NB4 (cell line): ENCODE measurements around the gene CORIN.

Experiments
- DNase-seq: peaks from one replicate; pipeline ENCODE4 v3.0.0; 2010; ENCODE audit warnings: low read depth
- H3K4me3 ChIP-seq: one replicate; pipeline ENCODE4 v1.5.1; 2011; ENCODE audit warnings: mild to moderate bottlenecking, low read depth, low read length, moderate library complexity
- MYC ChIP-seq: IDR thresholded peaks from 2 replicates; pipeline ENCODE4 v1.6.1; 2011; ENCODE audit warnings: low read depth, low read length
- POLR2A ChIP-seq: IDR thresholded peaks from 2 replicates; pipeline ENCODE4 v1.6.1; 2011; ENCODE audit warnings: mild to moderate bottlenecking; ENCODE audit not compliant: insufficient read length; ENCODE audit errors: extremely low read depth
- TF ChIP-seq, protein P1 (sequence below): IDR thresholded peaks from one replicate; pipeline ENCODE4 v1.5.1; 2012; ENCODE audit warnings: low read depth, low read length
- TF ChIP-seq, protein P2 (sequence below): IDR thresholded peaks from 2 replicates; pipeline ENCODE4 v1.6.1; 2011; ENCODE audit warnings: low read depth, low read length

The CORIN gene

GRCh38 chr4:47747846-47748494 is 89.9 kb downstream of the CORIN start:
- no peak for DNase-seq
- no peak overlapping the region for H3K4me3 ChIP-seq

GRCh38 chr4:47747211-47747610 is 90.7 kb downstream of the CORIN start:
- TF ChIP-seq POLR2A (no peak), MYC (no peak)
- TF ChIP-seq, protein P1, sequence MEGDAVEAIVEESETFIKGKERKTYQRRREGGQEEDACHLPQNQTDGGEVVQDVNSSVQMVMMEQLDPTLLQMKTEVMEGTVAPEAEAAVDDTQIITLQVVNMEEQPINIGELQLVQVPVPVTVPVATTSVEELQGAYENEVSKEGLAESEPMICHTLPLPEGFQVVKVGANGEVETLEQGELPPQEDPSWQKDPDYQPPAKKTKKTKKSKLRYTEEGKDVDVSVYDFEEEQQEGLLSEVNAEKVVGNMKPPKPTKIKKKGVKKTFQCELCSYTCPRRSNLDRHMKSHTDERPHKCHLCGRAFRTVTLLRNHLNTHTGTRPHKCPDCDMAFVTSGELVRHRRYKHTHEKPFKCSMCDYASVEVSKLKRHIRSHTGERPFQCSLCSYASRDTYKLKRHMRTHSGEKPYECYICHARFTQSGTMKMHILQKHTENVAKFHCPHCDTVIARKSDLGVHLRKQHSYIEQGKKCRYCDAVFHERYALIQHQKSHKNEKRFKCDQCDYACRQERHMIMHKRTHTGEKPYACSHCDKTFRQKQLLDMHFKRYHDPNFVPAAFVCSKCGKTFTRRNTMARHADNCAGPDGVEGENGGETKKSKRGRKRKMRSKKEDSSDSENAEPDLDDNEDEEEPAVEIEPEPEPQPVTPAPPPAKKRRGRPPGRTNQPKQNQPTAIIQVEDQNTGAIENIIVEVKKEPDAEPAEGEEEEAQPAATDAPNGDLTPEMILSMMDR = no peak
- TF ChIP-seq, protein P2, sequence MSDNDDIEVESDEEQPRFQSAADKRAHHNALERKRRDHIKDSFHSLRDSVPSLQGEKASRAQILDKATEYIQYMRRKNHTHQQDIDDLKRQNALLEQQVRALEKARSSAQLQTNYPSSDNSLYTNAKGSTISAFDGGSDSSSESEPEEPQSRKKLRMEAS = no peak
- DNase-seq = no peak
- no peak overlapping the region for H3K4me3 ChIP-seq

More at GRCh38 chr4:47747846-47748494, 89.9 kb downstream of the CORIN start:
- TF ChIP-seq MYC = no peak
- TF ChIP-seq, protein P1 = no peak
- TF ChIP-seq, protein P2 = no peak
- no peak for TF ChIP-seq POLR2A

DNA sequence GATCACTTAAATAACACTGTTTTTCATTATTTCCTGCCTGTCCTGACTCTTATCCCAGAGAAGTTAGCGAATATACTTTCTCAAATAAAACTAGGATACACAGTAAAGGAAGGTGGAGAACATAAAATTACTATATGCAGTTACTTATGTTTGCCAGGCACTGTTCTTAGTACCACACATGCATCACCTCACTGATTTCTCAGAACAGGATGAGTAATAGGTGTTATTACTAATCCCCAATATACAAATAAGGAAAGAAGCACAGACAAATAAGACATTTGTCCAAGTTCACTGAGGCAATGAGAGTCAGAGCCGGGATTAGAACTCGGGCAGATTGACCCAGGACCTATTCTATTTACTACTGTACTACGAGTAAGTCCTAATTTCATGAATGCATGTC is 91.7 kb downstream of the CORIN start:
- no peak for DNase-seq
- no peak overlapping the region for H3K4me3 ChIP-seq
- TF ChIP-seq MYC (no peak), POLR2A (no peak)
- TF ChIP-seq, protein P2 = no peak
- TF ChIP-seq, protein P1 = no peak

DNA sequence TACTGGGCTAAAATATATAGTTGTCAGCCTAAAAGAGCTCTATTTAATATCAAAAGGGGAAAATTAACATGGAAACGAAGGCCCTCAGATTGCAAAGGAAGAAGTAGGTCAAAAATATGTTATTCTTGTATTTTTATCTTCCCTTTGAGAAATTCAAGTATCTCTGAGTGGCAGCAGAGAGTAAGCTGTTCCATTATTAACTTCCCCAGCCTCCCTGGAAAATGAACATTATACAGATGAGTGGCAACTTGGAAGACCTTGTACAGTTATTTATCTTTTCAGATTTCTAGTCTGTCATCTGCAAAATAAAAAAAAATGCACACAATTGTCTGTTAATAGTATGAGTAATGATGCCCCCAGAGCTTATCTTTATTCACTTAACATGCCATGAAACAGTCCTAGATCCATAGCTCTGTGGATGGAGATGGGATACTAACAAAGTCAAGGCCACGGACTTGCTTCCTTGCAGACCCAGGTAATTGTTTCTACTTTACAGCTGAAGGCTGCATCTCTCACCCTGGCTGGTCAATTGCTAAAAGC is 93.0 kb downstream of the CORIN start:
- TF ChIP-seq, protein P2 = no peak
- TF ChIP-seq POLR2A (no peak), MYC (no peak)
- TF ChIP-seq, protein P1 = no peak
- no peak overlapping the region for H3K4me3 ChIP-seq
- no peak for DNase-seq

DNA sequence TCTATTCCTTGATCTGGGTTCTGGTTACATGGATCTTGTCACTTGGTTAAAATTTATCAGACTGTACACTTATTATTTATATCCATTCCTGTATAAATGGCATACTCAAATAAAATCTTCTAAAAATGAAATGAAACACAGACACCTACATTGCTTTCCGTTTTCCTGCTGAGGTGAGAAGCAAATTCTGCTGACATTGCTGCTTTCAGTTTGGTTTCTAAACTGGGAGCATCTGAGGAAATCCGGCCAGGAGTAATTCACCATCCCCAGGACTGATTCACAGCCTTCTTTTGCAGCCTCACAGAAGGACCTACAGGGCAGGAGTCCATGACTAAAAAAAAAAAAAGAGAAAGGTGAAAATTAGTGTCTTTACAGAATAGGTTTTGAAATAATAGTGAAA is 93.6 kb downstream of the CORIN start:
- H3K4me3 ChIP-seq = no peak overlapping the region
- DNase-seq = no peak
- TF ChIP-seq POLR2A = no peak
- TF ChIP-seq, protein P1 = no peak
- no peak for TF ChIP-seq MYC
- TF ChIP-seq, protein P2 = no peak

GRCh38 chr4:47741200-47741599 is 96.7 kb downstream of the CORIN start:
- no peak overlapping the region for H3K4me3 ChIP-seq
- TF ChIP-seq, protein P2 = peak; percentile 56; the same call in 1 of the 2 replicates
- TF ChIP-seq POLR2A (no peak), MYC (peak; percentile 75)
- TF ChIP-seq, protein P1 = no peak
- peak; percentile 94 for DNase-seq
